Endodermal cell (in vitro differentiated cells): Measurements from ENCODE around the gene NUS1. TPM values are rescaled to one million over a fixed set of nuclear protein-coding genes. Genes with fewer than 3 reads are reported as not detected.

Experiments used
- DNase-seq: peaks from one replicate; pipeline ENCODE4 v3.0.0-alpha.2; 2017
- H3K27ac ChIP-seq: 2 replicates; pipeline ENCODE4 v1.5.1; 2013; ENCODE audit warnings: mild to moderate bottlenecking, low read depth, low read length, moderate library complexity
- H3K27me3 ChIP-seq: 2 replicates; pipeline ENCODE4 v1.6.1; 2013; ENCODE audit warnings: mild to moderate bottlenecking, low read length, moderate library complexity; ENCODE audit not compliant: insufficient read depth, control insufficient read depth, poor library complexity, severe bottlenecking
- H3K36me3 ChIP-seq: 2 replicates; pipeline ENCODE4 v1.7.0; 2013; ENCODE audit warnings: mild to moderate bottlenecking, low read length, moderate library complexity; ENCODE audit not compliant: control insufficient read depth, insufficient read depth
- H3K4me1 ChIP-seq: one replicate; pipeline ENCODE4 v1.7.0; 2013; ENCODE audit warnings: low read length; ENCODE audit not compliant: control insufficient read depth, insufficient read depth
- H3K4me3 ChIP-seq: 2 replicates; pipeline ENCODE4 v1.5.1; 2013; ENCODE audit warnings: mild to moderate bottlenecking, low read length, moderate library complexity
- H3K9ac ChIP-seq: 2 replicates; pipeline ENCODE4 v1.6.1; 2013; ENCODE audit warnings: mild to moderate bottlenecking, low read length, moderate library complexity; ENCODE audit not compliant: poor library complexity, severe bottlenecking; ENCODE audit errors: extremely low read depth
- H3K9me3 ChIP-seq: 2 replicates; pipeline ENCODE4 v1.6.1; 2013; ENCODE audit warnings: mild to moderate bottlenecking, low read length, moderate library complexity; ENCODE audit not compliant: control insufficient read depth
- H3K27ac Mint-ChIP-seq: 2 replicates; pipeline ENCODE4 v1.8.0; 2020; ENCODE audit warnings: mixed read lengths
- H3K27me3 Mint-ChIP-seq: 2 replicates; pipeline ENCODE4 v1.8.0; 2021; ENCODE audit warnings: mild to moderate bottlenecking, mixed read lengths; ENCODE audit not compliant: insufficient read depth
- H3K36me3 Mint-ChIP-seq: 2 replicates; pipeline ENCODE4 v1.8.0; 2020; ENCODE audit warnings: low read depth, mixed read lengths
- H3K4me1 Mint-ChIP-seq: 2 replicates; pipeline ENCODE4 v1.8.0; 2020; ENCODE audit warnings: mixed read lengths
- H3K4me3 Mint-ChIP-seq: 2 replicates; pipeline ENCODE4 v1.8.0; 2020; ENCODE audit warnings: mild to moderate bottlenecking, moderate library complexity, mixed read lengths
- H3K9me3 Mint-ChIP-seq: 2 replicates; pipeline ENCODE4 v1.8.0; 2020; ENCODE audit warnings: mild to moderate bottlenecking, mixed read lengths
- CTCF ChIP-seq: fragments of 200-600 bp; sonication (generic); conservative IDR thresholded peaks from 2 replicates; pipeline ENCODE4 v1.5.0; 2021; ENCODE audit warnings: antibody characterized with exemption, mild to moderate bottlenecking
- WGBS, 2 experiments: methylation state at CpG; one replicate each; pipeline versions ENCODE4 v1.1.5 to v1.1.7; 2013; ENCODE audit warnings: missing lambda C conversion rate in 2 of 2, mixed read lengths in 1 of 2; ENCODE audit not compliant: insufficient coverage in 1 of 2, insufficient read length in 1 of 2; 5-methylcytosine and 5-hydroxymethylcytosine counted together
- total RNA-seq, 2 donors: library from RNA; stranded (reverse); fragmentation: NEBNext Ultra II Directional in 1 of 2; extraction: Animal tissue kit (Norgen Biotek cat#: 25700) in 1 of 2; gene quantifications; 2 replicates in 1 of 2; 3 replicates in 1 of 2; pipeline ENCODE4 v1.2.1, GENCODE V29; 2021

Gene NUS1
- total RNA-seq, 2 donors from 2014 or later: 45.7 to 65.1 TPM

DNA sequence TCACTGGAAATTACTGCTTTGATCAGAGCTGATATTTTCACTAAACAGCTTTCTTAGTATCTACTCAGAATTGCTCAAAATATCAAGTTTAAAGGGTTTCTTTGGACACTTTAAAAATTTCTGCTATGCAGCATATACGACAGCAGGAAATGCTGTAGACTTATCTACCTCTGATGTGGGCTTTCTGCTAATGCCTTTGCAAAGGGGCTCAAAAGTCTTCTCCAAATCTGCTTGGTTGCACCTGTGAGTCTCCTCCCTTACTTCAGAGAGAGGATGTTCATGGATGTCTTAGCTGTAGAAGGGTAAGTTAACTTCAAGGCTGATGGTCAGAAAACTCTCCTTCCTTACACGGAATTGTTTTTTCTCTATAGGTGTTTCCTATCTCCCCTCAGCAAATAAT lies 19.9 kb upstream of the NUS1 start:
- H3K36me3 ChIP-seq: no peaks in the 10 kb centered on the region
- Mint-ChIP-seq H3K27ac (no peak overlapping the region), H3K4me3 (no peak overlapping the region), H3K27me3 (no peaks in the 10 kb centered on the region), H3K4me1 (no peaks in the 10 kb centered on the region), H3K36me3 (peaks cover 28% of the 10 kb centered on the region), H3K9me3 (peaks cover 7% of the 10 kb centered on the region)
- no peak for TF ChIP-seq CTCF
- no peak overlapping the region for H3K9ac ChIP-seq
- H3K4me3 ChIP-seq: no peak overlapping the region
- H3K27me3 ChIP-seq: no peaks in the 10 kb centered on the region
- DNase-seq: no peak
- no peaks in the 10 kb centered on the region for H3K4me1 ChIP-seq
- no peaks in the 10 kb centered on the region for H3K9me3 ChIP-seq
- H3K27ac ChIP-seq: no peak overlapping the region
- 90 to 100% methylated on average over 1 of the region's 2 CpGs for WGBS, 2 experiments

DNA sequence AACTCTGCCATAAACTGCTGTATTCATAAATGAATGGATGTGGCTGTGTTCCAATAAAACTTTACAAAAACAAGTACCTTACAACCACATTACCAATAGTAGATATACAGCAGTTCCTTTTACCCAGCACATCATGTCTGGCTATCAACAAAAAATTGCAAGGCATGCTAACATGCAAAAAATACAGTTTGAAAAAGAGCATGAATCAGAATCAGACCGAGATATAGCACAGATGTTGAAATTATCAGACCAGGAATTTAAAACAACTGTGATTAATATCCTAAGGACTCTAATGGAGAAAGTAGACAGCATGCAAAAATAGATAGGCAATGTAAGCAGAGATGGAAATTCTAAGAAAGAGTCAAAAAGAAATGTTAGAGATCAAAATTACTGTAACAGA lies 8.4 kb upstream of the NUS1 start:
- no peak for DNase-seq
- H3K9ac ChIP-seq: no peak overlapping the region
- H3K4me3 Mint-ChIP-seq: no peak overlapping the region
- H3K9me3 Mint-ChIP-seq: peaks cover 29% of the 10 kb centered on the region
- no peak overlapping the region for H3K27ac ChIP-seq
- H3K4me1 Mint-ChIP-seq: peaks cover 7% of the 10 kb centered on the region
- no peaks in the 10 kb centered on the region for H3K4me1 ChIP-seq
- H3K27me3 Mint-ChIP-seq: no peaks in the 10 kb centered on the region
- no peak for TF ChIP-seq CTCF
- H3K27me3 ChIP-seq: no peaks in the 10 kb centered on the region
- peaks cover 23% of the 10 kb centered on the region for H3K36me3 Mint-ChIP-seq
- H3K4me3 ChIP-seq: no peak overlapping the region
- H3K36me3 ChIP-seq: no peaks in the 10 kb centered on the region
- WGBS, 2 experiments: 90 to 100% methylated on average over 1 of the region's 1 CpG
- peaks cover 13% of the 10 kb centered on the region for H3K9me3 ChIP-seq
- H3K27ac Mint-ChIP-seq: no peak overlapping the region

GRCh38 chr6:117668736-117669135 lies 6.5 kb upstream of the NUS1 start:
- Histone ChIP-seq H3K27me3 (no peaks in the 10 kb centered on the region), H3K4me1 (no peaks in the 10 kb centered on the region), H3K9ac (no peak overlapping the region), H3K27ac (no peak overlapping the region), H3K4me3 (no peak overlapping the region), H3K9me3 (peaks cover 13% of the 10 kb centered on the region), H3K36me3 (no peaks in the 10 kb centered on the region)
- no peak for TF ChIP-seq CTCF
- Mint-ChIP-seq H3K9me3 (peaks cover 29% of the 10 kb centered on the region), H3K4me3 (no peak overlapping the region), H3K27me3 (no peaks in the 10 kb centered on the region), H3K4me1 (no peaks in the 10 kb centered on the region), H3K27ac (no peak overlapping the region), H3K36me3 (peaks cover 23% of the 10 kb centered on the region)
- DNase-seq: no peak
